Neural cell (in vitro differentiated cells): ENCODE data around the gene NEK4. TPM values are rescaled to one million over a fixed set of nuclear protein-coding genes. Genes with fewer than 3 reads are reported as not detected.

Source experiments
- H2AFZ ChIP-seq: fragments of 200-600, 300-800 bp; sonication (generic), shearing (Covaris generic); 2 replicates; pipeline ENCODE4 v1.6.0; 2014; ENCODE audit warnings: low read depth, mild to moderate bottlenecking, antibody characterized with exemption, low read length, moderate library complexity
- H3F3A ChIP-seq: fragments of 200-600 bp; shearing (Covaris generic); 2 replicates; pipeline ENCODE4 v1.6.1; 2016; ENCODE audit warnings: mild to moderate bottlenecking, moderate library complexity, mixed read lengths, antibody characterized with exemption, low read length; ENCODE audit not compliant: insufficient read depth, poor library complexity, severe bottlenecking
- H3K27ac ChIP-seq: fragments of 200-600, 300-800 bp; sonication (generic), shearing (Covaris generic); 2 replicates; pipeline ENCODE4 v1.5.1; 2014; ENCODE audit warnings: mild to moderate bottlenecking, low read length, moderate library complexity
- H3K27me3 ChIP-seq: fragments of 300-800, 200-600 bp; sonication (generic), shearing (Covaris generic); 2 replicates; pipeline ENCODE4 v1.6.0; 2014; ENCODE audit warnings: mild to moderate bottlenecking, low read depth, low read length, moderate library complexity; ENCODE audit not compliant: insufficient read depth
- H3K36me3 ChIP-seq: fragments of 300-800, 200-600 bp; sonication (generic), shearing (Covaris generic); 2 replicates; pipeline ENCODE4 v1.5.1; 2014; ENCODE audit warnings: mild to moderate bottlenecking, antibody characterized with exemption, low read length, moderate library complexity; ENCODE audit not compliant: insufficient read depth
- H3K4me2 ChIP-seq: fragments of 300-800, 200-600 bp; sonication (generic), shearing (Covaris generic); 2 replicates; pipeline ENCODE4 v1.6.0; 2014; ENCODE audit warnings: mild to moderate bottlenecking, low read length
- H3K4me3 ChIP-seq: fragments of 300-800, 200-600 bp; sonication (generic), shearing (Covaris generic); 2 replicates; pipeline ENCODE4 v1.5.1; 2014; ENCODE audit warnings: mild to moderate bottlenecking, low read length, moderate library complexity
- H3K79me2 ChIP-seq: fragments of 200-600 bp; shearing (Covaris generic); replicated peaks from 2 replicates; pipeline ENCODE4 v1.6.0; 2014; ENCODE audit warnings: mild to moderate bottlenecking, low read length, moderate library complexity; ENCODE audit not compliant: insufficient read depth
- H3K9ac ChIP-seq: fragments of 300-800, 200-600 bp; sonication (generic), shearing (Covaris generic); 2 replicates; pipeline ENCODE4 v1.6.1; 2016; ENCODE audit warnings: mild to moderate bottlenecking, low read length, mixed read lengths
- H3K9me2 ChIP-seq: fragments of 200-600 bp; shearing (Covaris generic); 2 replicates; pipeline ENCODE4 v1.6.1; 2016; ENCODE audit warnings: mild to moderate bottlenecking, low read length, mixed read lengths; ENCODE audit not compliant: insufficient read depth
- H3K9me3 ChIP-seq: fragments of 200-600, 300-800 bp; sonication (generic), shearing (Covaris generic); 2 replicates; pipeline ENCODE4 v1.6.1; 2016; ENCODE audit warnings: mild to moderate bottlenecking, mixed run types, low read length, moderate library complexity, mixed read lengths
- H4K20me1 ChIP-seq: fragments of 200-600 bp; shearing (Covaris generic); 2 replicates; pipeline ENCODE4 v1.6.1; 2016; ENCODE audit warnings: mild to moderate bottlenecking, mixed run types; ENCODE audit not compliant: insufficient read depth
- CTCF ChIP-seq: fragments of 450-650 bp; IDR thresholded peaks from 2 replicates; pipeline ENCODE4 v1.5.1; 2014; ENCODE audit warnings: antibody characterized with exemption, mild to moderate bottlenecking, moderate library complexity; ENCODE audit not compliant: poor library complexity, severe bottlenecking
- EZH2 ChIP-seq: fragments of 200-600, 300-800 bp; shearing (Covaris generic), sonication (generic); IDR thresholded peaks from 2 replicates; pipeline ENCODE4 v1.6.1; 2014; ENCODE audit warnings: antibody characterized with exemption, low read length, borderline replicate concordance, mild to moderate bottlenecking; ENCODE audit not compliant: insufficient read depth, poor library complexity, severe bottlenecking
- MXI1 ChIP-seq: fragments of 450-650 bp; conservative IDR thresholded peaks from 2 replicates; pipeline ENCODE4 v1.6.1; 2014; ENCODE audit warnings: antibody characterized with exemption, mild to moderate bottlenecking; ENCODE audit not compliant: poor library complexity, severe bottlenecking
- POLR2AphosphoS5 ChIP-seq: IDR thresholded peaks from 2 replicates; pipeline ENCODE4 v1.6.1; 2012
- RAD21 ChIP-seq: fragments of 450-650 bp; conservative IDR thresholded peaks from 2 replicates; pipeline ENCODE4 v1.6.1; 2014; ENCODE audit warnings: antibody characterized with exemption, mild to moderate bottlenecking, moderate library complexity
- REST ChIP-seq: IDR thresholded peaks from 2 replicates; pipeline ENCODE4 v1.6.1; 2012; ENCODE audit warnings: borderline replicate concordance
- SMC3 ChIP-seq: fragments of 450-650 bp; conservative IDR thresholded peaks from 2 replicates; pipeline ENCODE4 v1.6.1; 2014; ENCODE audit warnings: antibody characterized with exemption, mild to moderate bottlenecking, moderate library complexity; ENCODE audit not compliant: poor library complexity
- TAF1 ChIP-seq: IDR thresholded peaks from 2 replicates; pipeline ENCODE4 v1.6.1; 2012; ENCODE audit warnings: low read depth
- polyA plus RNA-seq: library from polyadenylated mRNA; depleted of rRNA; stranded (reverse); fragments of >200 nt; gene quantifications from 2 replicates; pipeline ENCODE4 v1.2.3, GENCODE V29; 2014

NEK4 gene
- polyA plus RNA-seq, 1 donor from 2014 or later, result 45.6 TPM

GRCh38 chr3:52788890-52789745, 18.4 kb upstream of the NEK4 start:
- Histone ChIP-seq H3K9me2 (no peaks in the 10 kb centered on the region), H3K79me2 (no peaks in the 10 kb centered on the region), H3K27me3 (no peaks in the 10 kb centered on the region), H3K4me2 (no peak overlapping the region), H4K20me1 (no peaks in the 10 kb centered on the region), H3K27ac (no peak overlapping the region), H3K4me3 (no peak overlapping the region), H3K36me3 (no peaks in the 10 kb centered on the region), H3K9me3 (no peaks in the 10 kb centered on the region), H2AFZ (no peak overlapping the region), H3K9ac (no peak overlapping the region), H3F3A (no peaks in the 10 kb centered on the region)
- TF ChIP-seq SMC3 (no peak), MXI1 (no peak), RAD21 (no peak), CTCF (no peak)

- Histone ChIP-seq H3K9me2 (no peaks in the 10 kb centered on the region), H3K9me3 (no peaks in the 10 kb centered on the region), H3K4me3 (no peak overlapping the region), H4K20me1 (no peaks in the 10 kb centered on the region), H2AFZ (no peak overlapping the region), H3K36me3 (no peaks in the 10 kb centered on the region), H3K27me3 (no peaks in the 10 kb centered on the region), H3F3A (no peaks in the 10 kb centered on the region), H3K9ac (no peak overlapping the region), H3K27ac (no peak overlapping the region), H3K4me2 (no peak overlapping the region), H3K79me2 (no peaks in the 10 kb centered on the region)
- no peak for TF ChIP-seq POLR2AphosphoS5
These were observed 17.2 kb upstream of the NEK4 start for GRCh38 chr3:52787672-52788625.

- Histone ChIP-seq H3K9ac (no peak overlapping the region), H3K4me2 (no peak overlapping the region), H2AFZ (no peak overlapping the region), H3F3A (no peaks in the 10 kb centered on the region), H3K27ac (no peak overlapping the region), H3K9me3 (no peaks in the 10 kb centered on the region), H3K79me2 (no peaks in the 10 kb centered on the region), H3K36me3 (no peaks in the 10 kb centered on the region), H4K20me1 (no peaks in the 10 kb centered on the region), H3K27me3 (no peaks in the 10 kb centered on the region), H3K9me2 (no peaks in the 10 kb centered on the region), H3K4me3 (no peak overlapping the region)
- TF ChIP-seq MXI1, result no peak
- TF ChIP-seq TAF1, result no peak
- no peak for TF ChIP-seq REST
- TF ChIP-seq POLR2AphosphoS5, result no peak
- TF ChIP-seq EZH2, result no peak
These were observed 16.5 kb upstream of the NEK4 start for GRCh38 chr3:52787246-52787645.
